GM23338 (cell line): ENCODE data around the gene OR5B12. TPM values are rescaled to one million over a fixed set of nuclear protein-coding genes. Genes with fewer than 3 reads are reported as not detected.

ENCODE experiments used
- ATAC-seq: fragments of 200-7000 bp; cut with Tn5 transposase; 3 replicates; pipeline ENCODE4 v1.9.1; 2020
- DNase-seq: peaks from one replicate; pipeline ENCODE4 v3.0.0-alpha.2; 2015; ENCODE audit warnings: low spot score
- H2AFZ ChIP-seq: fragments of 200-600 bp; sonication (generic); 2 replicates; pipeline ENCODE4 v1.8.0; 2016; ENCODE audit warnings: antibody characterized with exemption, mild to moderate bottlenecking, moderate library complexity
- H3F3A ChIP-seq: fragments of 200-600 bp; sonication (generic); replicated peaks from 2 replicates; pipeline ENCODE4 v1.8.0; 2017; ENCODE audit warnings: antibody characterized with exemption, mixed run types, low read depth
- H3K27ac ChIP-seq: fragments of 200-600 bp; sonication (generic); 2 replicates; pipeline ENCODE4 v1.6.1; 2016; ENCODE audit warnings: low read depth
- H3K27me3 ChIP-seq: fragments of 200-600 bp; sonication (generic); 2 replicates; pipeline ENCODE4 v1.8.0; 2016; ENCODE audit warnings: mild to moderate bottlenecking, mixed run types, moderate library complexity; ENCODE audit not compliant: insufficient read depth
- H3K36me3 ChIP-seq: fragments of 200-600 bp; sonication (generic); 2 replicates; pipeline ENCODE4 v1.8.0; 2016; ENCODE audit warnings: mild to moderate bottlenecking; ENCODE audit not compliant: insufficient read depth
- H3K4me1 ChIP-seq: fragments of 200-600 bp; sonication (generic); 2 replicates; pipeline ENCODE4 v1.8.0; 2016; ENCODE audit warnings: mild to moderate bottlenecking, moderate library complexity; ENCODE audit not compliant: insufficient read depth
- H3K4me2 ChIP-seq: fragments of 200-600 bp; sonication (generic); 2 replicates; pipeline ENCODE4 v1.7.1; 2017; ENCODE audit warnings: mixed run types
- H3K4me3 ChIP-seq: fragments of 200-600 bp; sonication (generic); 2 replicates; pipeline ENCODE4 v1.6.1; 2016; ENCODE audit warnings: mixed run types
- H3K79me2 ChIP-seq: fragments of 200-600 bp; sonication (generic); replicated peaks from 2 replicates; pipeline ENCODE4 v1.8.0; 2017; ENCODE audit warnings: mild to moderate bottlenecking; ENCODE audit not compliant: insufficient read depth
- H3K9me2 ChIP-seq: fragments of 200-600 bp; sonication (generic); 2 replicates; pipeline ENCODE4 v1.8.0; 2017; ENCODE audit not compliant: insufficient read depth
- H4K20me1 ChIP-seq: fragments of 200-600 bp; sonication (generic); replicated peaks from 2 replicates; pipeline ENCODE4 v1.8.0; 2017; ENCODE audit warnings: mild to moderate bottlenecking; ENCODE audit not compliant: insufficient read depth
- H3K27ac Mint-ChIP-seq: 2 replicates; pipeline ENCODE4 v1.8.0; 2020; ENCODE audit warnings: inconsistent platforms, mild to moderate bottlenecking, moderate library complexity, mixed read lengths
- H3K27me3 Mint-ChIP-seq: 3 replicates; pipeline ENCODE4 v1.8.0; 2022; ENCODE audit warnings: low read depth, mild to moderate bottlenecking, moderate library complexity, mixed read lengths, inconsistent platforms; ENCODE audit not compliant: insufficient read depth, poor library complexity
- H3K36me3 Mint-ChIP-seq: 3 replicates; pipeline ENCODE4 v1.8.0; 2021; ENCODE audit warnings: low read depth, mild to moderate bottlenecking, inconsistent platforms, moderate library complexity, mixed read lengths
- H3K4me1 Mint-ChIP-seq: 3 replicates; pipeline ENCODE4 v1.8.0; 2020; ENCODE audit warnings: mild to moderate bottlenecking, inconsistent platforms, mixed read lengths
- H3K4me3 Mint-ChIP-seq: 3 replicates; pipeline ENCODE4 v1.8.0; 2021; ENCODE audit warnings: moderate library complexity, mild to moderate bottlenecking, inconsistent platforms, mixed read lengths
- H3K9me3 Mint-ChIP-seq: 3 replicates; pipeline ENCODE4 v1.8.0; 2020; ENCODE audit warnings: moderate library complexity, mild to moderate bottlenecking, inconsistent platforms, mixed read lengths
- CREB1 ChIP-seq: fragments of 250-450 bp; sonication (Bioruptor Pico); IDR thresholded peaks from 2 replicates; pipeline ENCODE4 v1.5.0; 2020; ENCODE audit warnings: low read depth, mild to moderate bottlenecking, moderate library complexity
- CTCF ChIP-seq, 2 experiments: fragments of 200-600 bp in 1 of 2; sonication (generic) in 1 of 2; conservative IDR thresholded peaks; 2 replicates each; pipeline versions ENCODE4 v1.5.1 to v1.6.1; 2016 to 2017; ENCODE audit warnings: antibody characterized with exemption in 2 of 2, low read depth in 2 of 2, mild to moderate bottlenecking in 2 of 2, moderate library complexity in 1 of 2
- ETS1 ChIP-seq: IDR thresholded peaks from 2 replicates; pipeline ENCODE4 v1.6.1; 2016; ENCODE audit warnings: antibody characterized with exemption
- EZH2 ChIP-seq: fragments of 200-600 bp; sonication (generic); IDR thresholded peaks from one replicate; pipeline ENCODE4 v1.8.0; 2017; ENCODE audit warnings: antibody characterized with exemption, mild to moderate bottlenecking, low read depth; ENCODE audit not compliant: unreplicated experiment
- EZH2phosphoT487 ChIP-seq: fragments of 200-600 bp; sonication (generic); IDR thresholded peaks from one replicate; pipeline ENCODE4 v1.8.1; 2018; ENCODE audit warnings: antibody characterized with exemption; ENCODE audit not compliant: unreplicated experiment
- JUNB ChIP-seq: IDR thresholded peaks from one replicate; pipeline ENCODE4 v1.6.1; 2016; ENCODE audit warnings: antibody characterized with exemption; ENCODE audit not compliant: unreplicated experiment
- NANOG ChIP-seq: IDR thresholded peaks from 2 replicates; pipeline ENCODE4 v1.6.1; 2016; ENCODE audit warnings: antibody characterized with exemption, borderline replicate concordance
- POLR2AphosphoS5 ChIP-seq: IDR thresholded peaks from 2 replicates; pipeline ENCODE4 v1.6.1; 2016; ENCODE audit warnings: antibody characterized with exemption, low read depth
- REST ChIP-seq: IDR thresholded peaks from one replicate; pipeline ENCODE4 v1.6.1; 2018; ENCODE audit warnings: antibody characterized with exemption; ENCODE audit not compliant: unreplicated experiment
- STAT1 ChIP-seq: IDR thresholded peaks from one replicate; pipeline ENCODE4 v1.6.1; 2016; ENCODE audit warnings: antibody characterized with exemption; ENCODE audit not compliant: unreplicated experiment
- ZNF114 ChIP-seq: fragments of 250-450 bp; sonication (Bioruptor Pico); IDR thresholded peaks from 2 replicates; pipeline ENCODE4 v1.5.0; 2020; ENCODE audit warnings: mild to moderate bottlenecking, moderate library complexity
- ZNF331 ChIP-seq: fragments of 250-450 bp; sonication (Bioruptor Pico); IDR thresholded peaks from 2 replicates; pipeline ENCODE4 v1.5.0; 2020; ENCODE audit warnings: low read depth, mild to moderate bottlenecking, moderate library complexity
- ZNF462 ChIP-seq: fragments of 250-450 bp; sonication (Bioruptor Pico); IDR thresholded peaks from 2 replicates; pipeline ENCODE4 v1.5.0; 2020; ENCODE audit warnings: mild to moderate bottlenecking, moderate library complexity
- polyA plus RNA-seq: library from polyadenylated mRNA; unstranded; fragments of >200 nt; fragmentation: Nextera tagmentation; extraction: Ambion mirVana; gene quantifications from 2 replicates; pipeline ENCODE4 v1.2.1, GENCODE V29; 2016
- total RNA-seq: library from RNA; depleted of rRNA; stranded (reverse); fragments of >200 nt; shearing (Covaris generic); gene quantifications from 2 replicates; pipeline ENCODE4 v1.2.3, GENCODE V29; 2014

Gene OR5B12
- total and polyA plus RNA-seq, 2 experiments from 2014 or later = not detected

GRCh38 chr11:58471892-58472291, 29.9 kb upstream of the OR5B12 start:
- H3K36me3 Mint-ChIP-seq = peaks cover 13% of the 10 kb centered on the region; the same call in 2 of the 3 replicates
- Histone ChIP-seq H2AFZ (no peak overlapping the region), H3K9me2 (peaks cover 11% of the 10 kb centered on the region; the same call in 1 of the 2 replicates), H3K4me2 (no peak overlapping the region), H3K4me3 (no peak overlapping the region), H3K27ac (no peak overlapping the region), H3K79me2 (no peaks in the 10 kb centered on the region), H3F3A (no peaks in the 10 kb centered on the region), H3K4me1 (no peaks in the 10 kb centered on the region), H4K20me1 (no peaks in the 10 kb centered on the region), H3K27me3 (no peaks in the 10 kb centered on the region), H3K36me3 (0 out of 2 replicates have a peak, but pooled peaks cover 3% of the 10 kb centered on the region)
- TF ChIP-seq ZNF462 (no peak), POLR2AphosphoS5 (no peak), EZH2 (no peak), ETS1 (no peak), EZH2phosphoT487 (no peak), CREB1 (no peak), STAT1 (no peak), ZNF114 (CRISPR knock-in tag) (no peak), JUNB (no peak), REST (no peak), NANOG (no peak), CTCF (conservative IDR thresholded peaks at IDR 0.05; ENCODE audit: low read depth in 2 of 2) (no peak), ZNF331 (no peak)
- no peaks in the 10 kb centered on the region for H3K4me1 Mint-ChIP-seq
- ATAC-seq (no peak), DNase-seq (peak; percentile 8)
- no peaks in the 10 kb centered on the region for H3K27me3 Mint-ChIP-seq
- peaks cover 51% of the 10 kb centered on the region for H3K9me3 Mint-ChIP-seq
- H3K27ac Mint-ChIP-seq = no peak overlapping the region
- no peak overlapping the region for H3K4me3 Mint-ChIP-seq
